Rectal smooth muscle tissue (tissue), 1 donor: ENCODE data around the gene RUNX1.

ENCODE experiments used
- H3K27ac ChIP-seq: one replicate; pipeline ENCODE4 v1.7.0; 2013; ENCODE audit warnings: low read depth, low read length, inconsistent platforms
- H3K27me3 ChIP-seq: one replicate; pipeline ENCODE4 v1.7.0; 2013; ENCODE audit warnings: low read length; ENCODE audit not compliant: control insufficient read depth, insufficient read depth
- H3K36me3 ChIP-seq: one replicate; pipeline ENCODE4 v1.7.0; 2013; ENCODE audit warnings: low read length; ENCODE audit not compliant: control insufficient read depth, insufficient read depth
- H3K4me1 ChIP-seq: one replicate; pipeline ENCODE4 v1.7.0; 2013; ENCODE audit warnings: low read length; ENCODE audit not compliant: control insufficient read depth, insufficient read depth
- H3K4me3 ChIP-seq: one replicate; pipeline ENCODE4 v1.7.0; 2013; ENCODE audit warnings: low read length
- H3K9ac ChIP-seq: one replicate; pipeline ENCODE4 v1.7.0; 2013; ENCODE audit warnings: low read length

Gene RUNX1

GRCh38 chr21:34857122-34857713, 191.9 kb downstream of the RUNX1 start:
- Histone ChIP-seq H3K27me3 (no peaks in the 10 kb centered on the region), H3K27ac (no peak overlapping the region), H3K36me3 (no peaks in the 10 kb centered on the region), H3K4me1 (no peaks in the 10 kb centered on the region), H3K9ac (no peak overlapping the region), H3K4me3 (no peak overlapping the region)

GRCh38 chr21:34852448-34852847, 196.7 kb downstream of the RUNX1 start:
- Histone ChIP-seq H3K27me3 (no peaks in the 10 kb centered on the region), H3K9ac (no peak overlapping the region), H3K36me3 (no peaks in the 10 kb centered on the region), H3K4me3 (no peak overlapping the region), H3K27ac (no peak overlapping the region), H3K4me1 (no peaks in the 10 kb centered on the region)

GRCh38 chr21:34850166-34850690, 198.9 kb downstream of the RUNX1 start:
- no peaks in the 10 kb centered on the region for H3K27me3 ChIP-seq
- no peaks in the 10 kb centered on the region for H3K4me1 ChIP-seq
- H3K4me3 ChIP-seq = no peak overlapping the region
- H3K36me3 ChIP-seq = no peaks in the 10 kb centered on the region
- no peak overlapping the region for H3K27ac ChIP-seq
- H3K9ac ChIP-seq = no peak overlapping the region

- no peaks in the 10 kb centered on the region for H3K4me1 ChIP-seq
- no peak overlapping the region for H3K4me3 ChIP-seq
- no peak overlapping the region for H3K27ac ChIP-seq
- H3K27me3 ChIP-seq = no peaks in the 10 kb centered on the region
- H3K36me3 ChIP-seq = no peaks in the 10 kb centered on the region
- no peak overlapping the region for H3K9ac ChIP-seq
These were observed 202.4 kb downstream of the RUNX1 start for GRCh38 chr21:34846601-34847112.

GRCh38 chr21:34845521-34846451, 203.3 kb downstream of the RUNX1 start:
- no peak overlapping the region for H3K4me3 ChIP-seq

GRCh38 chr21:34844924-34845238, 204.2 kb downstream of the RUNX1 start:
- H3K36me3 ChIP-seq = no peaks in the 10 kb centered on the region
- no peak overlapping the region for H3K9ac ChIP-seq
- no peak overlapping the region for H3K27ac ChIP-seq
- peak overlapping the region; percentile 23 for H3K4me3 ChIP-seq
- no peaks in the 10 kb centered on the region for H3K27me3 ChIP-seq
- H3K4me1 ChIP-seq = no peaks in the 10 kb centered on the region

More at GRCh38 chr21:34845521-34846451, 203.3 kb downstream of the RUNX1 start:
- Histone ChIP-seq H3K36me3 (no peaks in the 10 kb centered on the region), H3K27ac (no peak overlapping the region), H3K4me1 (no peaks in the 10 kb centered on the region), H3K9ac (no peak overlapping the region), H3K27me3 (no peaks in the 10 kb centered on the region)

GRCh38 chr21:34844013-34844923, 204.8 kb downstream of the RUNX1 start:
- no peak overlapping the region for H3K27ac ChIP-seq
- no peaks in the 10 kb centered on the region for H3K27me3 ChIP-seq
- H3K4me3 ChIP-seq = no peak overlapping the region
- no peaks in the 10 kb centered on the region for H3K36me3 ChIP-seq
- no peak overlapping the region for H3K9ac ChIP-seq
- no peaks in the 10 kb centered on the region for H3K4me1 ChIP-seq

GRCh38 chr21:34843562-34843961, 205.5 kb downstream of the RUNX1 start:
- Histone ChIP-seq H3K4me1 (no peaks in the 10 kb centered on the region), H3K27me3 (no peaks in the 10 kb centered on the region), H3K27ac (no peak overlapping the region), H3K9ac (no peak overlapping the region), H3K36me3 (no peaks in the 10 kb centered on the region), H3K4me3 (no peak overlapping the region)

GRCh38 chr21:34841154-34841553, 207.9 kb downstream of the RUNX1 start:
- H3K36me3 ChIP-seq = no peaks in the 10 kb centered on the region

GRCh38 chr21:34840693-34841092, 208.4 kb downstream of the RUNX1 start:
- Histone ChIP-seq H3K4me1 (no peaks in the 10 kb centered on the region), H3K36me3 (no peaks in the 10 kb centered on the region), H3K4me3 (no peak overlapping the region), H3K27ac (no peak overlapping the region), H3K27me3 (no peaks in the 10 kb centered on the region), H3K9ac (no peak overlapping the region)

More at GRCh38 chr21:34841154-34841553, 207.9 kb downstream of the RUNX1 start:
- Histone ChIP-seq H3K9ac (no peak overlapping the region), H3K4me1 (no peaks in the 10 kb centered on the region), H3K4me3 (no peak overlapping the region), H3K27ac (no peak overlapping the region), H3K27me3 (no peaks in the 10 kb centered on the region)

- Histone ChIP-seq H3K4me3 (no peak overlapping the region), H3K27ac (no peak overlapping the region), H3K9ac (no peak overlapping the region), H3K4me1 (no peaks in the 10 kb centered on the region), H3K27me3 (no peaks in the 10 kb centered on the region), H3K36me3 (no peaks in the 10 kb centered on the region)
These were observed 209.9 kb downstream of the RUNX1 start for GRCh38 chr21:34838956-34839820.
